ENCODE results near the gene RPS21. TPM values are rescaled to one million over a fixed set of nuclear protein-coding genes. Genes with fewer than 3 reads are reported as not detected.

Gene RPS21
- total and polyA plus RNA-seq, 2 of the 4 experiments (the other 2 are of a cell fraction): 2,710 to 4,298 TPM

DNA sequence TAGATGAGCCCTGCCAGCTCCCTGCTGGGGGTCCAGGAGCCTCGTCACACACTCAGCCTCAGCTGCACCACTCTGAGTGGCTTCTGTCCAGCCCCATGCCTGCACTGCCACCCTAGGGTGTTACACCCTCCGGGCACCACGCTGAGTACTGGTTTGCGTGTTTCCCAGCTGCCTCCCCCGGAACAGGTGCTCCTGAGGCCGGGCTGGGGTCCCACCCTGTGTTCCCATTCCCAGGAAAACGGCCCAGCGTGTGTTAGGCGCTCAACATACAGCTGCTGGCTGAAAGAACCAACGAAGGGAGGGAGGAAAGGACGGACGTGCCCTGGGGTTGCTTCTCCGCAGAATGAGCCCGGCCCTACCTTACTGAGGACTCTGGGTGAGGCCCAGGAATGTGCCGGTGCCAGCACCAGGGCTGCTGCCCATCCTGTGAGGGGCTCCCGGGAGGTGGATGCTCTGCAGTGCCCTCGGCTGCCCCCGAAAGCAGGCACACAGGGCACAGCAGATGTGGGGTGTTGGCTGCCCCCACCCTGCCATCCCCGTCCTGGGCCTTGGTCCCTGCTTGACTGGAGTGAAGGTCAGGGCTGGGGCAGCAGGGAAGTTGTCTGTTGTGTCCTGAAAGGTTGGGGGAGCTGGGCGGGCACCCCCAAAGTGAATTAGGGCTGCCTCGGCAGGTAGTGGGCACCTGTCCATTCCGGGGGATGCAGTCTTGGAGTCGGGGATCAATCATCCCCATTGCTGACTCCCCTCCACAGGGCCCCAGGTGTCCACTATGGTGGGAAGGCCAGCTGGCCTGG lies 36.1 kb upstream of the RPS21 start:
- Histone ChIP-seq H3K4ac (ENCODE audit: low read depth, low read length) (no peak overlapping the region), H4K5ac (ENCODE audit: low read depth, low read length) (no peak overlapping the region), H3K4me1 (ENCODE audit: control insufficient read depth, insufficient read depth, low read length) (peaks cover 7% of the 10 kb centered on the region), H3K18ac (ENCODE audit: low read depth, low read length) (no peak overlapping the region), H2BK120ac (ENCODE audit: low read depth, low read length) (no peak overlapping the region), H4K8ac (ENCODE audit: low read depth in 2 of 2, low read length in 2 of 2) (no peak overlapping the region), H3K27me3 (ENCODE audit: control insufficient read depth, insufficient read depth, low read length) (no peaks in the 10 kb centered on the region), H4K20me1 (ENCODE audit: insufficient read depth, low read length) (no peaks in the 10 kb centered on the region), H2BK15ac (ENCODE audit: low read depth, low read length) (no peak overlapping the region), H2AK5ac (ENCODE audit: low read depth, low read length) (no peak overlapping the region), H3K56ac (ENCODE audit: extremely low read depth, insufficient read depth, low read length) (no peak overlapping the region), H3K36me3 (ENCODE audit: control insufficient read depth, insufficient read depth, low read length) (peaks cover 9% of the 10 kb centered on the region; the same call in 1 of the 2 replicates), H3K23ac (ENCODE audit: low read depth, low read length) (no peak overlapping the region), H3K9me3 (ENCODE audit: control insufficient read depth, insufficient read depth, low read length) (no peaks in the 10 kb centered on the region), H2AK9ac (replicated peaks; ENCODE audit: low read depth, low read length, poor library complexity) (no peak overlapping the region), H2BK5ac (ENCODE audit: low read depth, low read length, poor library complexity, severe bottlenecking) (no peak overlapping the region), H3K79me1 (ENCODE audit: low read depth in 1 of 2, low read length in 2 of 2) (no peaks in the 10 kb centered on the region), H3K14ac (replicated peaks; ENCODE audit: low read depth, low read length) (no peak overlapping the region), H2AFZ (replicated peaks; ENCODE audit: low read length, poor library complexity) (no peak overlapping the region), H3K4me3 (ENCODE audit: insufficient read depth, low read depth, low read length) (no peak overlapping the region), H3K9me1 (ENCODE audit: insufficient read depth, low read length) (no peaks in the 10 kb centered on the region), H4K91ac (ENCODE audit: insufficient read depth, low read depth, low read length) (no peak overlapping the region), H3K27ac (ENCODE audit: insufficient read depth, low read length) (no peak overlapping the region), H3K9ac (ENCODE audit: low read depth, low read length) (no peak overlapping the region), H2BK20ac (ENCODE audit: low read depth, low read length) (no peak overlapping the region), H3K4me2 (ENCODE audit: low read depth, low read length) (no peak overlapping the region)
- BruUV-seq (replicated peaks): no TSS peak
- in situ Hi-C loops (cut with MboI; ENCODE audit: low sequenced_read_pairs): no loop called here
- TF ChIP-seq CEBPB (IDR thresholded peaks at IDR 0.05; ENCODE audit: low read depth, low read length) (no peak), NFE2L2 (IDR thresholded peaks at IDR 0.05; ENCODE audit: low read depth, low read length) (no peak), RCOR1 (IDR thresholded peaks at IDR 0.05; ENCODE audit: insufficient replicate concordance, low read length) (no peak), MXI1 (IDR thresholded peaks at IDR 0.05; ENCODE audit: borderline replicate concordance, low read depth, low read length) (no peak), SMC3 (IDR thresholded peaks at IDR 0.05; ENCODE audit: low read depth, low read length) (no peak), MAZ (IDR thresholded peaks at IDR 0.05; ENCODE audit: borderline replicate concordance, low read depth, low read length) (no peak), MAFK (IDR thresholded peaks at IDR 0.05; ENCODE audit: low read depth, low read length) (no peak), RFX5 (IDR thresholded peaks at IDR 0.05; ENCODE audit: low read depth, low read length) (no peak), FOS (IDR thresholded peaks at IDR 0.05; ENCODE audit: low read depth, low read length) (no peak), CHD1 (IDR thresholded peaks at IDR 0.05; ENCODE audit: low read depth, low read length) (no peak), BHLHE40 (IDR thresholded peaks at IDR 0.05; ENCODE audit: low read depth, low read length) (no peak), USF2 (IDR thresholded peaks at IDR 0.05; ENCODE audit: low read depth, low read length) (no peak), POLR2A (IDR thresholded peaks at IDR 0.05; ENCODE audit: low read depth, low read length) (no peak)
- no peak for ATAC-seq (ENCODE audit: low read depth)
- dilution Hi-C loops (cut with HindIII; ENCODE audit: low sequenced_read_pairs, unreplicated experiment): no loop called here
- POLR2A ChIA-PET (ENCODE audit: unreplicated experiment): no interaction called here
- intact Hi-C loops (cut with micrococcal nuclease): no loop called here
- WGBS, 2 experiments (ENCODE audit: extremely low coverage in 2 of 2, insufficient read length in 1 of 2): 95% methylated on average over 9 of the region's 23 CpGs; no CpG with 5 or more reads in 1 of the 2 experiments
- CTCF ChIA-PET: no interaction called here
- DNase-seq: no peak

Measured in IMR-90 (cell line).